GM12878 (cell line): ENCODE measurements around the gene SLC25A47. TPM values are rescaled to one million over a fixed set of nuclear protein-coding genes. Genes with fewer than 3 reads are reported as not detected.
A peak's percentile ranks its signal among the peaks of the same experiment; 100 is the strongest.

Experiments
- ASH2L ChIP-seq: fragments of 300-600, 200-600 bp; sonication (generic); IDR thresholded peaks from 2 replicates; pipeline ENCODE4 v1.6.1; 2017; ENCODE audit warnings: low read depth, mild to moderate bottlenecking, borderline replicate concordance
- CEBPB ChIP-seq, 2 experiments: fragments of 150-350 bp in 1 of 2; IDR thresholded peaks; 2 replicates each; pipeline ENCODE4 v1.6.1; 2012 to 2014; ENCODE audit warnings: low read depth in 2 of 2, low read length in 2 of 2, borderline replicate concordance in 1 of 2, inconsistent platforms in 1 of 2
- CEBPZ ChIP-seq: fragments of 150-350 bp; IDR thresholded peaks from 2 replicates; pipeline ENCODE4 v1.6.1; 2016; ENCODE audit warnings: low read depth, low read length
- EP300 ChIP-seq, 2 experiments: fragments of 150-350 bp in 1 of 2; IDR thresholded peaks; 2 replicates each; pipeline ENCODE4 v1.6.1; 2011 to 2012; ENCODE audit warnings: low read depth in 2 of 2, low read length in 2 of 2, borderline replicate concordance in 1 of 2, improper control_type of control experiment in 1 of 2, inconsistent platforms in 1 of 2; ENCODE audit not compliant: control insufficient read depth in 1 of 2
- IKZF2 ChIP-seq, 2 experiments: fragments of 450-650 bp; IDR thresholded peaks; 2 replicates each; pipeline ENCODE4 v1.6.1; 2017; ENCODE audit warnings: mild to moderate bottlenecking in 2 of 2, moderate library complexity in 2 of 2
- IRF5 ChIP-seq: fragments of 450-650 bp; IDR thresholded peaks from 2 replicates; pipeline ENCODE4 v1.6.1; 2017; ENCODE audit warnings: borderline replicate concordance
- KDM1A ChIP-seq: fragments of 200-600 bp; sonication (generic); IDR thresholded peaks from 2 replicates; pipeline ENCODE4 v1.6.1; 2016; ENCODE audit warnings: borderline replicate concordance
- NR2C1 ChIP-seq: fragments of 450-650 bp; IDR thresholded peaks from 2 replicates; pipeline ENCODE4 v1.6.1; 2017; ENCODE audit warnings: antibody characterized with exemption, mild to moderate bottlenecking, moderate library complexity
- RAD51 ChIP-seq: fragments of 450-650 bp; IDR thresholded peaks from 2 replicates; pipeline ENCODE4 v1.6.1; 2016; ENCODE audit warnings: moderate library complexity, mild to moderate bottlenecking, inconsistent platforms
- RCOR1 ChIP-seq: conservative IDR thresholded peaks from 2 replicates; pipeline ENCODE4 v1.6.1; 2012; ENCODE audit warnings: low read depth, low read length, improper control_type of control experiment
- RELA ChIP-seq: fragments of 450-650 bp; IDR thresholded peaks from 2 replicates; pipeline ENCODE4 v1.8.0; 2014; ENCODE audit warnings: borderline replicate concordance; ENCODE audit not compliant: partially characterized antibody
- polyA plus RNA-seq, 11 experiments: library from polyadenylated mRNA; depleted of rRNA in 4 of 11; unstranded in 6 of 11; stranded (reverse) in 5 of 11; fragments of >200 nt; fragmentation: Nextera tagmentation in 4 of 11; fragmentation: Illumina TruSeq in 1 of 11; extraction: Ambion mirVana in 4 of 11; extraction: Trizol in 1 of 11; gene quantifications; 1 replicate in 1 of 11; 2 replicates in 10 of 11; pipeline versions ENCODE4 v1.2.1 to v1.2.3, GENCODE V29; 2011 to 2016; ENCODE audit warnings: inconsistent platforms in 2 of 11, missing spikeins in 2 of 11, low read depth in 1 of 11
- total RNA-seq, 4 experiments: library from RNA; depleted of rRNA in 3 of 4; stranded (reverse); fragments of >200 nt in 3 of 4; fragmentation: Illumina TruSeq in 1 of 4; extraction: Trizol in 1 of 4; gene quantifications; 2 replicates each; pipeline versions ENCODE4 v1.2.1 to v1.2.3, GENCODE V29; 2013 to 2021

The SLC25A47 gene
- total and polyA plus RNA-seq, 10 of the 15 experiments (the other 5 are each of a cell fraction or from before 2014, with no cell fraction given) = 0.14 TPM; not detected in 9

- TF ChIP-seq IRF5 (no peak), NR2C1 (peak; percentile 0; the same call in 1 of the 2 replicates), RAD51 (peak; percentile 74; the same call in 1 of the 2 replicates), EP300 (IDR thresholded peaks at IDR 0.05; ENCODE audit: borderline replicate concordance in 1 of 2, control insufficient read depth in 1 of 2, low read depth in 2 of 2, low read length in 2 of 2) (peak; percentile 17 to 19; a peak in 1 of 4 replicates), RELA (peak; percentile 45), KDM1A (no peak), CEBPZ (no peak), CEBPB (IDR thresholded peaks at IDR 0.05; ENCODE audit: borderline replicate concordance in 1 of 2, low read depth in 2 of 2, low read length in 2 of 2) (no peak), RCOR1 (0 out of 2 replicates have a peak, but pooled peaks have one; percentile 54), ASH2L (no peak), IKZF2 (IDR thresholded peaks at IDR 0.05) (peak; percentile 80 to 87)
Observed at GRCh38 chr14:100341301-100342031, 18.3 kb downstream of the SLC25A47 start (continued).
